PC-3 (cell line): Measurements from ENCODE around the gene RNU1-4. TPM values are rescaled to one million over a fixed set of nuclear protein-coding genes. Genes with fewer than 3 reads are reported as not detected.
A peak's percentile ranks its signal among the peaks of the same experiment; 100 is the strongest.
"Not testable (repeated sequence)": the region's sequence is repeated elsewhere in the genome, so short reads cannot be mapped to it uniquely, and the experiment has no call there.

Experiments used
- ATAC-seq: fragments of 200-7000 bp; cut with Tn5 transposase; 2 replicates; pipeline ENCODE4 v1.9.1; 2020; ENCODE audit warnings: mild to moderate bottlenecking, moderate library complexity
- BruUV-seq: library from RNA; stranded (reverse); fragments of 400-500 nt; replicated peaks from 2 replicates; lab custom pipeline; 2021; lab: Mats Ljungman, UMichigan
- CTCF ChIA-PET: fragments of 300-600 bp; sonication (Branson Sonifier 250); formaldehyde crosslinking; loops from one replicate; lab custom pipeline; 2022; ENCODE audit warnings: antibody characterized with exemption; lab: Charles Lee
- POLR2A ChIA-PET: fragments of 300-600 bp; sonication (Branson Sonifier 250); formaldehyde crosslinking; loops from one replicate; lab custom pipeline; 2022; ENCODE audit warnings: antibody characterized with exemption; ENCODE audit not compliant: unreplicated experiment; lab: Charles Lee
- DNase-seq: peaks from one replicate; pipeline ENCODE4 v3.0.0-alpha.2; 2015
- H2AFZ ChIP-seq: fragments of 300-600 bp; sonication (generic); 2 replicates; pipeline ENCODE4 v1.6.0; 2016; ENCODE audit warnings: antibody characterized with exemption, low read length
- H3F3A ChIP-seq: fragments of 300-600 bp; sonication (generic); one replicate; pipeline ENCODE4 v1.6.0; 2017; ENCODE audit warnings: antibody characterized with exemption, low read length, control low read depth, mild to moderate bottlenecking; ENCODE audit not compliant: unreplicated experiment
- H3K27ac ChIP-seq: fragments of 300-600 bp; sonication (generic); 2 replicates; pipeline ENCODE4 v1.5.1; 2016; ENCODE audit warnings: mild to moderate bottlenecking, low read length
- H3K27me3 ChIP-seq: fragments of 300-600 bp; sonication (generic); 2 replicates; pipeline ENCODE4 v1.6.1; 2016; ENCODE audit warnings: low read length, mixed read lengths
- H3K36me3 ChIP-seq: fragments of 300-600 bp; sonication (generic); 2 replicates; pipeline ENCODE4 v1.6.1; 2016; ENCODE audit warnings: low read depth, mixed run types, low read length, mixed read lengths
- H3K4me1 ChIP-seq: fragments of 300-600 bp; sonication (generic); 2 replicates; pipeline ENCODE4 v1.5.1; 2016; ENCODE audit warnings: low read length; ENCODE audit not compliant: insufficient read depth
- H3K4me2 ChIP-seq: fragments of 300-600 bp; sonication (generic); 2 replicates; pipeline ENCODE4 v1.6.0; 2016; ENCODE audit warnings: low read length
- H3K4me3 ChIP-seq: fragments of 300-600 bp; sonication (generic); 2 replicates; pipeline ENCODE4 v1.5.1; 2016; ENCODE audit warnings: mild to moderate bottlenecking, low read length, mixed read lengths
- H3K79me2 ChIP-seq: fragments of 300-600 bp; sonication (generic); 2 replicates; pipeline ENCODE4 v1.6.1; 2017; ENCODE audit warnings: low read length, mixed read lengths
- H3K9ac ChIP-seq: fragments of 300-600 bp; sonication (generic); 2 replicates; pipeline ENCODE4 v1.6.0; 2016; ENCODE audit warnings: mild to moderate bottlenecking, low read length
- H3K9me2 ChIP-seq: fragments of 300-600 bp; sonication (generic); replicated peaks from 2 replicates; pipeline ENCODE4 v1.6.1; 2016; ENCODE audit warnings: mixed run types, low read length, mixed read lengths
- H3K9me3 ChIP-seq: fragments of 300-600 bp; sonication (generic); 2 replicates; pipeline ENCODE4 v1.6.1; 2016; ENCODE audit warnings: low read length, mixed read lengths
- H4K20me1 ChIP-seq: fragments of 300-600 bp; sonication (generic); 2 replicates; pipeline ENCODE4 v1.6.1; 2016; ENCODE audit warnings: low read length, mixed read lengths
- CTCF ChIP-seq: fragments of 300-600 bp; sonication (generic); conservative IDR thresholded peaks from 2 replicates; pipeline ENCODE4 v1.5.1; 2017; ENCODE audit warnings: antibody characterized with exemption, low read depth, mild to moderate bottlenecking, low read length
- EZH2 ChIP-seq: fragments of 300-600 bp; sonication (generic); IDR thresholded peaks from one replicate; pipeline ENCODE4 v1.6.1; 2017; ENCODE audit warnings: antibody characterized with exemption, mild to moderate bottlenecking, low read length; ENCODE audit not compliant: unreplicated experiment
- EZH2phosphoT487 ChIP-seq: fragments of 300-600 bp; sonication (generic); IDR thresholded peaks from 2 replicates; pipeline ENCODE4 v1.6.1; 2018; ENCODE audit warnings: mild to moderate bottlenecking, antibody characterized with exemption, low read length, borderline replicate concordance
- intact Hi-C: fragments of 100-400 bp; cut with micrococcal nuclease; formaldehyde crosslinking; loops from 2 replicates; pipeline ENCODE4 v1.9.0; 2023
- total RNA-seq: library from RNA; depleted of rRNA; stranded (reverse); fragments of >200 nt; gene quantifications from 2 replicates; pipeline ENCODE4 v1.2.3, GENCODE V29; 2014

The RNU1-4 gene
- total RNA-seq, 1 experiment from 2014 or later: under 0.01 TPM

- H3K9me3 ChIP-seq: no peaks in the 10 kb centered on the region
- H3F3A ChIP-seq: no peaks in the 10 kb centered on the region
- no peak overlapping the region for H3K4me3 ChIP-seq
- no peaks in the 10 kb centered on the region for H3K27me3 ChIP-seq
- CTCF ChIA-PET: no interaction called here
- H3K9ac ChIP-seq: no peak overlapping the region
- ATAC-seq (no peak), DNase-seq (peak; percentile 0)
- no peak overlapping the region for H3K27ac ChIP-seq
- no peak overlapping the region for H3K4me2 ChIP-seq
- no peaks in the 10 kb centered on the region for H3K79me2 ChIP-seq
- POLR2A ChIA-PET: no interaction called here
- H2AFZ ChIP-seq: no peak overlapping the region
- no peaks in the 10 kb centered on the region for H3K36me3 ChIP-seq
- TF ChIP-seq CTCF (no peak), EZH2 (no peak), EZH2phosphoT487 (no peak)
- no peaks in the 10 kb centered on the region for H3K4me1 ChIP-seq
- intact Hi-C loops: no loop called here
- no peaks in the 10 kb centered on the region for H4K20me1 ChIP-seq
- no peaks in the 10 kb centered on the region for H3K9me2 ChIP-seq
- no TSS peak for BruUV-seq
These were observed 18.3 kb upstream of the RNU1-4 start for GRCh38 chr1:16721871-16722641.

GRCh38 chr1:16724718-16725438 is 15.4 kb upstream of the RNU1-4 start:
- no peak for ATAC-seq
- TF ChIP-seq CTCF (no peak), EZH2phosphoT487 (no peak), EZH2 (no peak)
- Histone ChIP-seq H3K27ac (no peak overlapping the region), H3K79me2 (no peaks in the 10 kb centered on the region), H4K20me1 (no peaks in the 10 kb centered on the region), H3K36me3 (no peaks in the 10 kb centered on the region), H3K4me3 (no peak overlapping the region), H3K9me2 (no peaks in the 10 kb centered on the region), H3K9ac (no peak overlapping the region), H3K9me3 (no peaks in the 10 kb centered on the region), H2AFZ (no peak overlapping the region), H3K4me1 (no peaks in the 10 kb centered on the region), H3K4me2 (no peak overlapping the region), H3F3A (no peaks in the 10 kb centered on the region), H3K27me3 (0 out of 2 replicates have a peak, but pooled peaks cover 5% of the 10 kb centered on the region)
- peak; percentile 1 for DNase-seq
- intact Hi-C loops: no loop called here
- no TSS peak for BruUV-seq
- CTCF ChIA-PET: no interaction called here
- POLR2A ChIA-PET: no interaction called here

- H2AFZ ChIP-seq, H3F3A ChIP-seq, H3K36me3 ChIP-seq, H3K4me2 ChIP-seq, BruUV-seq, H4K20me1 ChIP-seq, H3K9ac ChIP-seq, H3K4me1 ChIP-seq, intact Hi-C loops, H3K9me2 ChIP-seq, H3K27me3 ChIP-seq, CTCF ChIA-PET, H3K9me3 ChIP-seq, H3K4me3 ChIP-seq, H3K27ac ChIP-seq, ATAC-seq, H3K79me2 ChIP-seq, POLR2A ChIA-PET: not testable (repeated sequence)
- peak; percentile 2 for DNase-seq
These were observed 14.7 kb upstream of the RNU1-4 start for GRCh38 chr1:16725439-16726245.
